ENCODE measurements around the gene BLTP3A.

Gene BLTP3A

GRCh38 chr6:34832942-34833341 is 41.1 kb downstream of the BLTP3A start:
- Histone ChIP-seq H3K4me1 (ENCODE audit: control insufficient read depth, insufficient read depth, low read length) (no peaks in the 10 kb centered on the region), H3K4me3 (ENCODE audit: low read length) (no peak overlapping the region), H3K9me3 (ENCODE audit: control insufficient read depth, insufficient read depth, low read length) (no peaks in the 10 kb centered on the region), H3K36me3 (ENCODE audit: control insufficient read depth, insufficient read depth, low read length) (no peaks in the 10 kb centered on the region), H3K27me3 (ENCODE audit: control insufficient read depth, insufficient read depth, low read length) (no peaks in the 10 kb centered on the region), H3K27ac (ENCODE audit: low read length) (no peak overlapping the region)
- no CpG with 5 or more reads among the region's 1 CpG for WGBS (ENCODE audit: insufficient coverage, insufficient read length)
- DNase-seq (ENCODE audit: low read depth, low spot score) = no peak

- H3K36me3 ChIP-seq (ENCODE audit: control insufficient read depth, insufficient read depth, low read length) = no peaks in the 10 kb centered on the region
Observed at GRCh38 chr6:34834789-34835518, 43.1 kb downstream of the BLTP3A start.

GRCh38 chr6:34836008-34836407 is 44.1 kb downstream of the BLTP3A start:
- no peak overlapping the region for H3K27ac ChIP-seq (ENCODE audit: low read length)
- H3K27me3 ChIP-seq (ENCODE audit: control insufficient read depth, insufficient read depth, low read length) = no peaks in the 10 kb centered on the region
- no peaks in the 10 kb centered on the region for H3K36me3 ChIP-seq (ENCODE audit: control insufficient read depth, insufficient read depth, low read length)
- no peak for DNase-seq (ENCODE audit: low read depth, low spot score)
- no CpG with 5 or more reads among the region's 4 CpGs for WGBS (ENCODE audit: insufficient coverage, insufficient read length)
- no peak overlapping the region for H3K4me3 ChIP-seq (ENCODE audit: low read length)
- H3K4me1 ChIP-seq (ENCODE audit: control insufficient read depth, insufficient read depth, low read length) = no peaks in the 10 kb centered on the region
- H3K9me3 ChIP-seq (ENCODE audit: control insufficient read depth, insufficient read depth, low read length) = no peaks in the 10 kb centered on the region

More at GRCh38 chr6:34834789-34835518, 43.1 kb downstream of the BLTP3A start:
- Histone ChIP-seq H3K27ac (ENCODE audit: low read length) (no peak overlapping the region), H3K4me1 (ENCODE audit: control insufficient read depth, insufficient read depth, low read length) (no peaks in the 10 kb centered on the region), H3K4me3 (ENCODE audit: low read length) (no peak overlapping the region), H3K9me3 (ENCODE audit: control insufficient read depth, insufficient read depth, low read length) (no peaks in the 10 kb centered on the region), H3K27me3 (ENCODE audit: control insufficient read depth, insufficient read depth, low read length) (no peaks in the 10 kb centered on the region)
- DNase-seq (ENCODE audit: low read depth, low spot score) = no peak
- WGBS (ENCODE audit: insufficient coverage, insufficient read length) = no CpG with 5 or more reads among the region's 4 CpGs

GRCh38 chr6:34836451-34836850 is 44.6 kb downstream of the BLTP3A start:
- no peak for DNase-seq (ENCODE audit: low read depth, low spot score)
- no CpG with 5 or more reads among the region's 2 CpGs for WGBS (ENCODE audit: insufficient coverage, insufficient read length)
- H3K36me3 ChIP-seq (ENCODE audit: control insufficient read depth, insufficient read depth, low read length) = no peaks in the 10 kb centered on the region
- no peaks in the 10 kb centered on the region for H3K9me3 ChIP-seq (ENCODE audit: control insufficient read depth, insufficient read depth, low read length)
- no peak overlapping the region for H3K27ac ChIP-seq (ENCODE audit: low read length)
- H3K4me1 ChIP-seq (ENCODE audit: control insufficient read depth, insufficient read depth, low read length) = no peaks in the 10 kb centered on the region
- no peaks in the 10 kb centered on the region for H3K27me3 ChIP-seq (ENCODE audit: control insufficient read depth, insufficient read depth, low read length)
- H3K4me3 ChIP-seq (ENCODE audit: low read length) = no peak overlapping the region

GRCh38 chr6:34837528-34837927 is 45.6 kb downstream of the BLTP3A start:
- Histone ChIP-seq H3K27me3 (ENCODE audit: control insufficient read depth, insufficient read depth, low read length) (no peaks in the 10 kb centered on the region), H3K36me3 (ENCODE audit: control insufficient read depth, insufficient read depth, low read length) (no peaks in the 10 kb centered on the region), H3K27ac (ENCODE audit: low read length) (no peak overlapping the region), H3K4me1 (ENCODE audit: control insufficient read depth, insufficient read depth, low read length) (no peaks in the 10 kb centered on the region), H3K4me3 (ENCODE audit: low read length) (no peak overlapping the region), H3K9me3 (ENCODE audit: control insufficient read depth, insufficient read depth, low read length) (no peaks in the 10 kb centered on the region)
- no peak for DNase-seq (ENCODE audit: low read depth, low spot score)

GRCh38 chr6:34839666-34840352 is 47.9 kb downstream of the BLTP3A start:
- no CpG with 5 or more reads among the region's 15 CpGs for WGBS (ENCODE audit: insufficient coverage, insufficient read length)

More at GRCh38 chr6:34839666-34840352, 47.9 kb downstream of the BLTP3A start:
- H3K9me3 ChIP-seq (ENCODE audit: control insufficient read depth, insufficient read depth, low read length) = no peaks in the 10 kb centered on the region
- no peak overlapping the region for H3K4me3 ChIP-seq (ENCODE audit: low read length)
- H3K27ac ChIP-seq (ENCODE audit: low read length) = no peak overlapping the region
- no peak for DNase-seq (ENCODE audit: low read depth, low spot score)
- no peaks in the 10 kb centered on the region for H3K27me3 ChIP-seq (ENCODE audit: control insufficient read depth, insufficient read depth, low read length)
- H3K36me3 ChIP-seq (ENCODE audit: control insufficient read depth, insufficient read depth, low read length) = no peaks in the 10 kb centered on the region
- H3K4me1 ChIP-seq (ENCODE audit: control insufficient read depth, insufficient read depth, low read length) = no peaks in the 10 kb centered on the region
